COLO829 (cell line): Measurements from ENCODE around the gene BCL11A.
"Not testable (repeated sequence)": the region's sequence is repeated elsewhere in the genome, so short reads cannot be mapped to it uniquely, and the experiment has no call there.

Experiments
- DNase-seq: peaks from one replicate; pipeline ENCODE4 v3.0.0; 2012; ENCODE audit warnings: low spot score

BCL11A gene

DNA sequence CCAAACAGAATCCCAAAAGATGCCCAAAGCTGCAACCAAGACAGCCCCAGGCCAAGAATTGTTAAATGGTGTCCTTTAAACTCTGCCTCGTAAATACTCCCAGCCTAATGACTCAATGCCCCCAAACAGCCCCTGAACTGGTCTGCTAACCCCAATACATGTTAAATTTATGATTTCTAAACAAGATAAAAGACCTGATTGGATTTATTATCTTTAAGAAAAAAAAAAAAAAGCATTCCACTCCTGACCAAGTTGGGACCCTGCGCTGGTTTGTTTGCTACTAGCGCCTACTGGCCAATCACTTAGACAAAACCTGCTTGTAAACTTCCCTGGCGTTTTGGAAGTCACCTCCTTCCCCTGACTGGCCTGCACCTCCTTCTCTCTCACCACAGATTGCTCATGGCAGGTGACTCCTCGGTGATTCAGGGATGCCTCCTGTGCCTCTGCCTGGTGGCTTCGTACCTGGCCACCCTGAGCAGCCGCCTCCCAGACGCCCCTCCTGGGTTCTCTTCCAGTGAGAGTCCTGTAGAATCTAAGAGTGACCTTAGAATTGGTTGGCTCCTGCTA lies 121.3 kb downstream of the BCL11A start:
- DNase-seq: no peak

DNA sequence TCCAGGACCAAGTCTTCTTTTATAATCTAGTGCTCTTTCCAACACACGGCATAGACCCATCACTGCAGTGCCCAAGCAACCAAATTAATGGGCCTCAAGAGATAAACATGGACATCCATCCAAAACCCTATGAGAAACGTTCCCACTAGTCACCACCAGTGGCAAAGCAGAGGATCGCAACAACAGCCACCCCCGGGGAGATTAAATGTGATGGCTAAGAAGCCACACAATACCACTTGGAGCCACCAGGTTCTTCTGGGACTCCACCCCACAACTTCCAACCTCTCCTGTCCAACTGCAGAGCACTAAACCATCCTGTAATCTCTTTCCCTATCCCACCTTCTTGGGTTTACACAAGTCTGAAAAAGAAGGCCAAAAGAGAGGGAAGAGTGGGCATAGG lies 123.8 kb downstream of the BCL11A start:
- no peak for DNase-seq

DNA sequence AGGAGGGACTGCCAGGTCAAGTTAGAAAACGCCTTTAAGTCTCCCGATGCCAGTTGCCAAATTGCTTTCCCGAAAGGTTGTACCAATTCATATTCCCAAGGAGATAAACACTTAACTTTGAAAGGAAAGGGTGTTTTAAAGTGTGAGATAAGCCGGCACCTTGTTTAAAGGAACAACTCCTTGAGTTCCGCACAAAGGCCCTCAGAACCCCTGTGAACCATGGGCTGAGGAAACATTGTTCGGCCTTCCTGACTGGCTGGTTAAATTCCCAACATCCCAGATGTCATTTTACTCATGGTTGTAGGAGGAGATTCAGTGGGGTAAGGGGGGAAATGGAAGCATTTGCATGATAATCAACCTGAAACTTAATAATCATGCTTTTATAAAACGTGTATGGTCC lies 126.6 kb downstream of the BCL11A start:
- no peak for DNase-seq

DNA sequence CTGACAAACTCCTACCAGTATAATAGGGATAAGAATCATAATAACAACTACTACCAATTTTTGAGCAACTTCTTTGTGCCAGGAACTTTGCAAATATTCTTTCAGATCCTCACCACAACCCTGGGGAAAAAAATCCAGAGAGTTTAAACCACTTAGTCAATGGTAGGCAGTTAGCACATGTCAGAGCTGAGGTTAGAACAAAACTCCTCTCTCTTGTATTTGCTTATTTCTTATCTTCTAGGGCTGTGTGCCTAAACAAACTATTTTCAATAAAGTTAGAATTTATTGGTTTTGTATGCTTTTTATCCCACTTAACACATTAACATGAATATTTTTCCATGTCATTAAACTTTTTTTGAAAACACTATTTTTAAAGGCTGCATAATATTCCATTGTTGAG lies 127.1 kb downstream of the BCL11A start:
- DNase-seq: no peak

DNA sequence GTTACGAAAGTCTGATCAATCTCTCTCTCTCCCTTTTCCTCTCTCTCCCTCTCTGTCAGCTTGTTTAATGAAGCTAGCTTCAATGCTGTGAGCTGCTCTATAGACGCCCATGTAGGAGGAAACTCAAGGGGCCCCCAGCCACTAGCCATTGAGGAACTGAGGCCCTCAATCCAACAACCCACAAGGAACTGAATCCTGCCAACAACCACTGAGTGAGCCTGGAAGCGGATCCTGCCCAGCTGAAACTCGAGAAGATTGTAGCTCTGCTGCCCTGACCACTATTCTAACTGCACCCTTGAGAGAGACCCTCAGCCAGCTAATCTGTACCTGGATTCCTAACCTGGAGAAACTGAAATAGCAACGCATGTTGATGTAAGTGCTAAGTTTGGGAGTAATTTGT lies 129.2 kb downstream of the BCL11A start:
- DNase-seq: no peak

DNA sequence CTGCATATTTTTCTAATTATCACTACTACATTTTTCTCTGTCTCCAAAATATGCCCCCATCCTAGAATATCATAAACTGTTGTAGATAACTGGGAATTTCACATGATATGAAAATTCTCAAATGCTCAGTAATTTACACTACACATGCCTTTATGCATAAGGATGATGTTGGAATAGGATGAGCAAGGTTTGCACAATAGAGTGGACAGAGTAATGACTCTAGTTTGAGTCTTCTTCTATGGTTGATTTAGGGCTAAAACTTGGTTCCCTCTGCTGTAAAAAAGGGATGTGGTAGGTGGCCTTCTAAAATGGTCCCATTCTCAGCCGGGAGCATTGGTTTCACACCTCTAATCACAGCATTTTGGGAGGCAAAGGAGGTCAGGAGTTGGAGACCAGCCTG lies 129.9 kb downstream of the BCL11A start:
- no peak for DNase-seq

DNA sequence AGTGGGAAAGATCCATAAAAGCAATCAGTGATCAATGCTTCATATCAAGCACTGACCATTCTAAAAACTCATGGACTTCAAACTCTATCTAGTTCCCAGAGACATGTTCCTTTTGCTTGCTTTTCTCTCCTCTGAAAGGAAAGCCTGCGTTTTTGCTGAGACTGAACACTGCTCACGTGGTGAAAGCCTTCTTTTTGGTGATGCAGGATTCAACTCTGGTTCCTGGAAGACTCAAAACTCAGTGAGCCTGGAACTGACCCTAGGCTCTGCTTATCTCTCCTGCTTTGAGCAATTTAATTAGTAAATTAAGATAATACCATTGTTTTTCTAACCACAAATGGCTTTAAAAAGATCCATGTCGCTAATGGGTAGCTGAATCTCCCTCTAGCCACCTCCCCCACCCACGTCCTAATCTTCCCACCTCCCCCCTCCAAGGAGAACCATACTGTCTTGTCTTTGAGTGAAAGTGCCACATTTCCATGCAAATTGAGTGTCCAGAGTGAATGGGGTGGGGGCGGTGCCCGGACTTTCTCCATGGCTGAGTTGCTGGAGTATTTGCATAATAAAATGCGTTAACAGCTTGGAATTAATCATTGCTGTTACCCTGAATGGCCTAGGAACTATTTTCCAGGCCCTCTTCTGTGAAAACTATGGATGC lies 130.5 kb downstream of the BCL11A start:
- no peak for DNase-seq

DNA sequence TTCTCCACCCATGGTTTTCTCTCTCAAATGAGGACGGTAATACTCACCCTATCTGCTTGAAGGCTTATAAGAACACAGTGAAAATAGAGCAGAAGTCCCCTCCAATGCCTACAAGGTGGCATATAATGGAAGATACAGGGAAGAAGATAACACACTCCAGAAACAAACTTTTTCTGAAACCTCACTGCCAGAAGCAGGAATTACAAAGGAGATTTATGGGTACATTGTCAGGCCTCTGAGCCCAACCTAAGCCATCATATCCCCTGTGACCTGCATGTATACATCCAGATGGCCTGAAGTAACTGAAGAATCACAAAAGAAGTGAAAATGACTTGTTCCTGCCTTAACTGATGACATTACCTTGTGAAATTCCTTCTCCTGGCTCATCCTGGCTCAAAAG lies 136.2 kb downstream of the BCL11A start:
- DNase-seq: not testable (repeated sequence)

DNA sequence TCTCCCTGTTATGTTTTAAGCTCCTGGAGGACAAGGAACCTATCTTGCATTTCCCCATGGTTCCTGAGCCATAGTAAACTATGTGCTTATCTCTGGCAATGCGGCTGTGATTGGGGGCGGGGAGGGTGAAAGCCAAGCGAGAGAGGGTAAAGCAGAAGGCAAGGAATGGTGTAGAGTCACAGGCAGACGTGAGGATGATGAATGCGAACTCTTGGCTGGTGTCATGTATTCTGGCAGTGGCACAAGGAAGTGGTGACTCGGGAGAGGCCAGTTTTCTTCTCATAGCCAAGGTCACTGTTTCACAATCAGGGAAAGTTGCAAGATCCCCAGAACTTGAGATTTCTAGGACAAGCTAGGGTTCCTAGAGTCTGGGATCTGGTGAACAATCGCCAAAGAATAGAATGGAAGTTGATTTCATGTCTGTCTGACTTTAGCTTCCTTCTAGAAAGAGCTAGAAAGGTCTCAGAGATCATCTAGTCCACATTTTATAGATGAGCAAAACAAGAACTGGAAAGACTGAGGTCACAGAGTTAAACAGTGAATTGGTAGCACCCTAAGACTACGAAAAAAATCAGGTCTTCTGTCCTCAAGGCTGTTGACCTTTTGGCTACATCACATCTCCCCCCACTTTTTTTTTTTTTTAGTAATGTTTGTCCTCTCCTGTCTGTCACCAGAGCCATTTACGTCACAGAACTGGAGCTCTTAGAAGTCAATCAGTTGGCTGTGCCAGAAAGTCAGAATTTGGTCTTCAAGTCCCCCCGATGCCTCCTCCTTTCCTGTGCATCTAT lies 137.0 kb downstream of the BCL11A start:
- no peak for DNase-seq

DNA sequence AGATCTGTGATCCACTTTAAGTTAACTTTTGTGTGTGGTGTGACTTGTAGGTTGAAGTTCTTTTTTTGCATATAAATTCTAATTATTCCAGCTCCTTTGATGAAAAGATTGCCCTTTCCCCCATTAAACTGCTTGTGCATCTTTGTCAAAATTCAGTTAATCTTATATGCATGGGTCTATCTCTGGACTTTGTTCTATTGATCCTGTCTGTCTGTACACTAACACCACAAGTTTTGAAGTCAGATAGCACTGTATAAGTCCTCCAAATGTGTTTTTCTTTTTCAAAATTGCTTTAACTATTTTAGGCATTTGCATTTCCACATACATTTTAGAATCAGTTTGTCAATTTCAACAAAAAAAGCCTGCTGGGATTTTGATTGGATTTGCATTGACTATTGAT lies 137.6 kb downstream of the BCL11A start:
- no peak for DNase-seq

DNA sequence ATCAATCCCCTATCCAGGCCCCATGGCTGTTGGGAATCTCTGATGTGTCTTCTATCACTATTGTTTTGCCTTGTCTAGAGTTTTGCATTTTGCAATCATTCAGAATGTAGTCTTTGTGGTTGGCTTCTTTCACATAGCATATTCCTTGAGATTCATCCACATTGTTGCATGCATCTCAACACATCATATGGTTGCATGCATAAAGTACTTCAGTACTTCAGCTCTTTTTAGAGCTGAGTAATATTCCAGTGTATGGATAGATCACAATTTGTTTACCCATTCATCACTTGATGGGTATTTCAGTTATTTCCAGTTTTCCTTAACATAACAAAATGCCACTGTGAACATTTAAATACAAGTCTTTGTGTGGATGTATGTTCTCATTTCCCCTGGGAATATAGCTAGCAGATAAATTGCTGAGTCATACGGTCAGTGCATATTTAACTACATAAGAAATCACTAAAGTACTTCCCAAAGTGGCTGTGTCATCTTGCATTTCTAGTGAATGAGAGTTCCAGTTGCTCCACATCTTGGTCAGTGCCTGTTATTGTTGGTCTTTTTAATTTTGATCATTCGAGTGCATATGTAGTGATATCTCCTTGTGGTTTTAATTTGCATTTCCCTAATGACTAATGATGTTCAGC lies 138.8 kb downstream of the BCL11A start:
- peak; percentile 20 for DNase-seq

DNA sequence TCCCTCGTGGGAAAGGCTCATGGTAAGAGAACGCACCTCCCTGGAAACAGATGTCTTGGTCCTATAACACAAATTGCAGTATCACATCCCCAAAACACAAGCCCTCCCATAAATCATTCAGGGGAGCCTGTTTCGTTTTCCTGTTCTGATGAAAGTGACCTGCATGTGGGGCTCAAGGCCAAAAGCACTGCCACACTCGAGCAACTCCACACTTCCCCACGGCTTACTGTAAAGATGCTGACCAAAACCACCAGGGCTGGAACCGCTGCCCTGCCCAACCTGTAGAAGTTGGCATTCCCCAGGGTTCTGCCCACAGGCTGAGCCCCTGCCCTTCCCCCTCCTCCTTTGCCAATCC lies 139.7 kb downstream of the BCL11A start:
- DNase-seq: no peak

DNA sequence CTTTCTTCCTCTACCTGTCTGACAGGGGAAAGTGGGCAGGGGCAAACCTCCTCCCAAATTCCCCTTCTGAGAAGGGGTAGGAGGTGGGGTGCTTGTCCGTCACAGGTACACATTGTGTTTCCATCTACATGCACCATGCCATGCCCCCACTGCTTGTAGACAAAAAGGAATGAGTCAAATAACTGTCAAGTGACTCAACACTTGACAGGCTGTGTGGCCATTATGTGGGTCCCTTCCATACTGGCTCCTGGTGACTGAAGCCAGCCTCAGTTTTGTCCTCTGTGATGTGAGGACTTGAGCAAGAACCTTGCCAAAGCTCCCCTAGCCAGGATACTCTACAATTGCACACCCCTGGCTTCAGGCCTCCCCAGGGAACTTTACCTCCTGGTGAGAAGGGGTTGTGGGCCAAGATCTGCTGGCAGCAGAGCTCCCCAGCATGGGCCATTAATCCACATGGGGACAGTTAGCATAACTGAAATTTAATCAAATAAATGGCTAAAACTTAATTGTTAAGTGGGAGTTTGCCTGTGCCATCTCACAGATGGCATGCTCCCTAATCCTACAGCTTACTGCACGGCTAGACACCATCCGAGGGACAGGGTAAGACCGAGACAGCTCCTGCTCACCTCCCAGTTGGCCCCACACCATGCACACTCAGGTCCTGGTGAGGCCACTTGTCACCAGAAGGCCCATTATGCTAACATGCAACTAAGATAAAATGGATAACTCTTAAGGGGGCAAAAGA lies 140.2 kb downstream of the BCL11A start:
- DNase-seq: no peak

DNA sequence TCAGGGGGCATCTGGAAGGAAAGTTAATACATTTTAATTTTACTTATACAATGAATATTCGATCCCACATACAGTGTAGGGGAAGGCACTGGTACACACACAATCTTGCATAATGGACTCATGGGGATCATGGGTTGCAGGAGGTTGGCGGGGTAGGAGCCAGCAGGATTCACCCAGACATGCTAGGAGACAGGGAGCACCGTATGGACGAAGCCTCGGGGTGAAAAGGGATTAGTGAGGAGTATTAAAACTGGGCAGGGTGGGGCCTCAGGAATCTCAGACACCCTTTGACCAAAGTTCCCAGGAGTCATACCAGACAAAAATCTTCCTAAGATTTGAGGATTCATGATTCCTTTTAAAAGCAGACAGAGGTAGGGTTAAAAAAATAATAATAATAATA lies 140.8 kb downstream of the BCL11A start:
- no peak for DNase-seq

DNA sequence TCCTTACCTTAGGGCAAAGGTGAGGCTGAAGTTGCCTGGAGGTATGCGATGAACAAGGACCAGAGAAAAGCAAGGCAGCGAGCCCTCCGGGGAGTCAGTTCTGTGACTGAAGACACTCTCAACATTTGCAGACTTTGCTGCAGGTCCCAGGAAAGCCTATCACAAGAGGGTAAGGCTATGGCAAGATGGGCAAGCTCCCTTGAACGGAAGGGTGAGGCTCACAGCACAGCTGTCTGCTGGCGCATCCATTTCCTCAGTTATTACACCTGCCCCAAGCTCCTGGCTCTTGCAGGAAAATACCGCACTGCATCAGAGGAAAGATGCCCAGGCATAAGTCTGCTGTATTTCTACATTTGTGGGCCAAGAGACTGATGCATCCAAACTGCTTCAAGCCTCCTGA lies 141.4 kb downstream of the BCL11A start:
- DNase-seq: no peak

DNA sequence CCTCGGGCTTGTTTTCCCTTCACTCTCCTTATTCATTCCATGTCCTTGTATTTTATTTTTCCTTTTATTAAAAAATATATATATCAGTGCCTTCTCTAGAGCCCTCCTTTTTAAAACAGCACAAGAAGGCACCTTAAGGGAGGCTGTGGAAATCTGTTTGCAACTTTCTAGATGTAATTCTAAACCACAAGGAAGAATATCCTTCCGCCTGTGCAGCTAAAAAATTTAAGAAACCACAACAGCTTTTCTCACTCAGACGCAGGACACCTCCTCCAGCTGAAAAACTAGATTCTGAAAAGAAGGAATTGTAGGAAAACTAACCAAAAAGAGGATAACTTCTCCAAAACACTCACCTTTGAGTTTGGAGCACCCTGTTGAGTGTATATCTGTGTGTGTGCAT lies 142.2 kb downstream of the BCL11A start:
- no peak for DNase-seq

DNA sequence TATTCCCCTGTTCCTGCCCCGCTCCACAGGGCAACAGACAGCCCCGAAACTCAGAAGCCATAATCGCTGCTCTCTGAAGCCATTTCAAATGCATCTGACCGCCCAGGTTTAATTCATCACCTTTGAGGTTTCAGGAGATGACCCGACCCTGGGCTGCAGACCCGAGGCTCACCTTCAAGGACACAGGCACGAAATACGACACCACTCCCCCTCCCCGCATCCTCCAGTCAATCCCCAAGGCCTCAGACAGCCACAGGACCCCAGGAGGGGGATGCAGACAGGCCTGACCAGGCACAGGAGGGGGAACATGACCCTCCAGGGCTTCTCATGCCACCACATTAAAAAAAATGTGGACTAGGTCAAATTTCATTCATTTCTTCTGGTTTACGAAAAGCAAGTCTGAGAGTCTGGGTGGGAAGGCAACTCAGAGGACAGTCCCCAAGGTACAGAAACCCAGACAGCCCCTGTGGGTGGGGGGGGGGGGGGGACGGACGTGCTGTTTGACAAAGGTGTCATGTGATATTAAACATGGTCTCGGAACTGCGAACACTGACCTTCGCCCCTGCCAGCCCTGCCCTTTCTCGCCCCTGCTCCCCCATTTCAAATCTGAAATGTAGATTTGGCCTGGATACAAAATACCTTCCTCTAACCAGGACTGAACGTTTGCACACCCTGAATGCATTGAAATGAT lies 142.9 kb downstream of the BCL11A start:
- DNase-seq: no peak

DNA sequence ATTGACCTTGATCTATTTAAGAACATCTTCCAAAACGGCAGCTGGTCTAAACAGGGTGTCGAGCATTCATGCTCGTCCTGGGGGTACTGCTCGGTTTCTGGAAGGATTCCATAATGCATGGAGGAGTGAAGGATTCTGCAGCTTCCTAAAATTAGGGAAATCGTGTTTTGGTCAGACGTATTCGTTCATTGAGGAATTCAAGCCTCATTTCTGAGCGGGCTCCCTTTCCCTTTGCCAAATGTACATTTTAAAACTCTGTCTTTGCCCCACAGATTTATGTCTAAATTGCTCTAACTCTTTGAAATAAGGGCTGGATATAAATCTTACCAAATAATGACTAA lies 144.0 kb downstream of the BCL11A start:
- DNase-seq: no peak

DNA sequence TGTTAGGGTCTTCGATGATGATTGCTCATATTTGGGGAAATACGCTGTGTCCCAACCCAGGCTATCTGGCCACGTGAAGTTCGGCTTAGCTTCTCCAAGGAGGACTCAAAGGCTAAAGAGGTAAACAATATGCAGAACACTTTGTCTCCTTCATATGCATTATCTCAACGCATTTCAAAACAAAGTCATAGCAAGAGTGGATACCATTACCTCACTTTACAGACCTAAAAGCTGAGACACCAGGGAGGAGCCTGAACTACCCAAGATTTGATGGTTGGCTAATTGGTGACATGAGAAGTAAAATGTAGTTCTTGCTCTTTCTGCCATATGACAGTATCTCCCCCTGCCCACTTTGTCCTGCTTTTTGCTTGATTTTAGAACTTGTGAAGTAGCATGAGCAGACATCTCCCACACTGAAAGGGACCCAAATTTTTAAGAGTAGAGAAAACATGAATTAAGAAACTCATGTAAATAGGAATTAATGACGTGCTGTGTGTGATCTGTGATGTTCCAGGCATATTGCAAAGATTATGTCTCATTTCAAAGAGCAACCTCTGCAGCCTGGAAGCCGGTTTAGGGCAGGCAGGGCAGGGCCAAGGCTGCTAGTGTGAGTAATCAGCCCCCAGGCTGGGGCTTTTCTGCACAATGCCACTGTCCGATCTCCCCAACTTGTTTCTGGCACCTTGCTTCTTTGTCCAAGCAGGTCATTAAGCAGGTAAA lies 144.5 kb downstream of the BCL11A start:
- no peak for DNase-seq

DNA sequence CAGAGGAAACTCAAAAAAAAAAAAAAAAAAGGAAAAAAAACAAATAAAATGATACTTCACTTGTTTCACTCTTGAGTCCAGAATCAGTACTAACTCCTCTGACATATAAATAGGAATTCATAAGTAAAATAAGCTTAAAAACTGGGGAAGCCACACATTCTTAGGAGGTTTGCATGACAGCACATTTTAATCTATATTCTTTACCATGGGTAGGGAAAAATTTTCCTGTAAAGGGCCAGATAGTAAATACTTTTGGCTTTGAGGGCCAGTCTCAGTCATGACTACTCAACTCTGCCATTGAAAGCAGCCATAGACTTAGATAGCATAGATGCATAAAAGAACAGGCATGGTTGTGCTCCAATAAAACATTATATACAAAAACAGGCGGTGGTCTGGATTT lies 145.2 kb downstream of the BCL11A start:
- no peak for DNase-seq

DNA sequence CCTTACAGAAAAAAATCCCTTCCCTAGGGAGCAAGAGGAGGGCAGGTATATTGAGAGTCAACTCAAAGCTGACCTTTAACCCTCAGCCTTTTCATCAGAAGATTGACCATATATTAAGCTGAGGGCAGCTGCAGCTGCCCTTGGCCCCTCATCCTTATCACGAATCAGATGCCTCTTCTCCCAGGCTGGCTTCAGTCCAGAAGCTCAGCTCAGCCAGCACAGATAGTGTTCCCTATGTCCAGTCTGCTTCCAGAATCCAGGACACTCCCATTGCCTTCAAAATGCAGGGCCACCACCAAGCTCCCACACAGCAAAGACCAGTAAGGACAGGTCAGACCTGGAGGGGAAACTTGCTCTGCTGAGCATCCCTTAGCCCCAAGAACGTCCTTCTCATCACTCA lies 146.1 kb downstream of the BCL11A start:
- no peak for DNase-seq
